Tibial nerve (tissue), 4 donors: ENCODE data around the gene MPST. TPM values are rescaled to one million over a fixed set of nuclear protein-coding genes. Genes with fewer than 3 reads are reported as not detected.

Source experiments
- DNase-seq, 2 donors: peaks; one replicate each; pipeline ENCODE4 v3.0.0-alpha.2; 2019; ENCODE audit warnings: low spot score in 2 of 2
- H3K27ac ChIP-seq, 4 donors: fragments of 200-600 bp; sonication (generic) in 3 of 4; one replicate each; pipeline ENCODE4 v1.5.1; 2017 to 2019; ENCODE audit warnings: mild to moderate bottlenecking in 1 of 4
- H3K27me3 ChIP-seq, 2 donors: fragments of 200-600 bp; sonication (generic) in 1 of 2; one replicate each; pipeline versions ENCODE4 v1.5.1 to v1.6.0; 2017 to 2019
- H3K36me3 ChIP-seq, 3 donors: fragments of 200-600 bp; sonication (generic); one replicate each; pipeline ENCODE4 v1.5.1; 2018 to 2019
- H3K4me1 ChIP-seq, 4 donors: fragments of 200-600 bp; sonication (generic) in 3 of 4; one replicate each; pipeline ENCODE4 v1.5.1; 2017 to 2019
- H3K4me3 ChIP-seq, 4 donors: fragments of 200-600 bp; sonication (generic) in 3 of 4; one replicate each; pipeline ENCODE4 v1.5.1; 2017 to 2019; ENCODE audit warnings: mild to moderate bottlenecking in 1 of 4, moderate library complexity in 1 of 4
- H3K9me3 ChIP-seq, 4 donors: fragments of 200-600 bp; sonication (generic) in 3 of 4; one replicate each; pipeline ENCODE4 v1.5.1; 2017 to 2019
- CTCF ChIP-seq, 5 experiments: fragments of 200-600 bp in 3 of 5; fragments of 450-650 bp in 2 of 5; sonication (generic) in 3 of 5; IDR thresholded peaks; one replicate each; pipeline ENCODE4 v1.5.1; 2016 to 2019; ENCODE audit warnings: antibody characterized with exemption in 5 of 5, mild to moderate bottlenecking in 3 of 5, moderate library complexity in 2 of 5
- EP300 ChIP-seq, 2 donors: sonication (generic); formaldehyde crosslinking; IDR thresholded peaks; one replicate each; pipeline ENCODE4 v1.6.1; 2017; ENCODE audit warnings: antibody characterized with exemption in 2 of 2, mild to moderate bottlenecking in 1 of 2
- POLR2A ChIP-seq, 2 donors: fragments of 450-650 bp; IDR thresholded peaks; one replicate each; pipeline ENCODE4 v1.6.1; 2017; ENCODE audit warnings: antibody characterized with exemption in 2 of 2, mild to moderate bottlenecking in 2 of 2, moderate library complexity in 2 of 2
- WGBS, 2 donors: methylation state at CpG; one replicate each; pipeline ENCODE4 v1.1.5; 2018; 5-methylcytosine and 5-hydroxymethylcytosine counted together
- total RNA-seq, 4 donors: library from RNA; depleted of rRNA; stranded (reverse); fragments of >200 nt; gene quantifications; one replicate each; pipeline ENCODE4 v1.1.0, GENCODE V29; 2016

MPST gene
- total RNA-seq, 4 donors from 2014 or later = 193 to 258 (median 199) TPM

GRCh38 chr22:37061611-37062375, 42.3 kb downstream of the MPST start:
- DNase-seq = no peak
- Histone ChIP-seq H3K4me1 (no peaks in the 10 kb centered on the region), H3K36me3 (peaks cover 0 to 60% (median 0%) of the 10 kb centered on the region in 3 donors), H3K4me3 (no peak overlapping the region), H3K9me3 (no peaks in the 10 kb centered on the region), H3K27ac (no peak overlapping the region), H3K27me3 (no peaks in the 10 kb centered on the region)
- 75 to 85% methylated on average over 10 of the region's 10 CpGs for WGBS, 2 donors
- TF ChIP-seq CTCF (IDR thresholded peaks at IDR 0.05) = no peak
- TF ChIP-seq EP300 (IDR thresholded peaks at IDR 0.05) = no peak

- H3K4me3 ChIP-seq = no peak overlapping the region
- H3K27me3 ChIP-seq = no peaks in the 10 kb centered on the region
- H3K36me3 ChIP-seq = peaks cover 0 to 54% (median 0%) of the 10 kb centered on the region in 3 donors
- no peak overlapping the region for H3K27ac ChIP-seq
- TF ChIP-seq EP300 (IDR thresholded peaks at IDR 0.05) = no peak
- TF ChIP-seq CTCF (IDR thresholded peaks at IDR 0.05) = no peak
- no peak for TF ChIP-seq POLR2A (IDR thresholded peaks at IDR 0.05)
- WGBS, 2 donors = 51 to 59% methylated on average over 7 of the region's 7 CpGs
- no peaks in the 10 kb centered on the region for H3K4me1 ChIP-seq
- H3K9me3 ChIP-seq = no peaks in the 10 kb centered on the region
- DNase-seq = no peak
Measured at GRCh38 chr22:37062376-37062675, 42.8 kb downstream of the MPST start.

- H3K36me3 ChIP-seq = peaks cover 0 to 49% (median 0%) of the 10 kb centered on the region in 3 donors
- TF ChIP-seq EP300 (IDR thresholded peaks at IDR 0.05) (no peak), CTCF (IDR thresholded peaks at IDR 0.05) (no peak), POLR2A (IDR thresholded peaks at IDR 0.05) (no peak)
- DNase-seq = no peak
- H3K4me3 ChIP-seq = no peak overlapping the region
- no peaks in the 10 kb centered on the region for H3K27me3 ChIP-seq
- no peaks in the 10 kb centered on the region for H3K9me3 ChIP-seq
- H3K27ac ChIP-seq = no peak overlapping the region
- 76 to 79% methylated on average over 13 of the region's 15 CpGs for WGBS, 2 donors
- no peaks in the 10 kb centered on the region for H3K4me1 ChIP-seq
Measured at GRCh38 chr22:37062702-37063381, 43.3 kb downstream of the MPST start.

GRCh38 chr22:37063431-37064420, 44.2 kb downstream of the MPST start:
- H3K27ac ChIP-seq = no peak overlapping the region
- H3K36me3 ChIP-seq = peaks cover 0 to 40% (median 0%) of the 10 kb centered on the region in 3 donors
- peaks cover 0 to 7% of the 10 kb centered on the region in 2 donors for H3K27me3 ChIP-seq
- 85 to 87% methylated on average over 26 to 28 of the region's 28 CpGs for WGBS, 2 donors
- no peaks in the 10 kb centered on the region for H3K9me3 ChIP-seq
- no peaks in the 10 kb centered on the region for H3K4me1 ChIP-seq
- TF ChIP-seq POLR2A (IDR thresholded peaks at IDR 0.05) (no peak), CTCF (IDR thresholded peaks at IDR 0.05) (no peak), EP300 (IDR thresholded peaks at IDR 0.05) (no peak)
- no peak overlapping the region for H3K4me3 ChIP-seq
- DNase-seq = no peak
